Trophoblast cell (in vitro differentiated cells and primary cell): ENCODE results near the gene ZNF467.

Experiments used
- DNase-seq, 2 donors: peaks; one replicate each; pipeline ENCODE4 v3.0.0-alpha.2; 2016
- H2AFZ ChIP-seq: 2 replicates; pipeline ENCODE4 v1.6.1; 2013; ENCODE audit warnings: low read length, moderate library complexity, mild to moderate bottlenecking; ENCODE audit not compliant: insufficient read depth, poor library complexity
- H2AK5ac ChIP-seq: 2 replicates; pipeline ENCODE4 v1.6.1; 2013; ENCODE audit warnings: mild to moderate bottlenecking, low read length
- H2BK120ac ChIP-seq: 2 replicates; pipeline ENCODE4 v1.6.1; 2013; ENCODE audit warnings: low read length, mild to moderate bottlenecking, moderate library complexity; ENCODE audit not compliant: insufficient read depth, poor library complexity
- H2BK12ac ChIP-seq: 2 replicates; pipeline ENCODE4 v1.6.1; 2013; ENCODE audit warnings: mild to moderate bottlenecking, low read length, moderate library complexity
- H2BK5ac ChIP-seq: 2 replicates; pipeline ENCODE4 v1.6.1; 2013; ENCODE audit warnings: low read length, low read depth, moderate library complexity, mild to moderate bottlenecking; ENCODE audit not compliant: poor library complexity
- H3K14ac ChIP-seq: 2 replicates; pipeline ENCODE4 v1.6.1; 2013; ENCODE audit warnings: mild to moderate bottlenecking, low read length
- H3K18ac ChIP-seq: 2 replicates; pipeline ENCODE4 v1.6.1; 2013; ENCODE audit warnings: mild to moderate bottlenecking, low read length
- H3K23ac ChIP-seq: 2 replicates; pipeline ENCODE4 v1.6.1; 2013; ENCODE audit warnings: low read length
- H3K27ac ChIP-seq: 2 replicates; pipeline ENCODE4 v1.5.1; 2013; ENCODE audit warnings: low read depth, mild to moderate bottlenecking, inconsistent platforms, low read length, moderate library complexity
- H3K27me3 ChIP-seq: 2 replicates; pipeline ENCODE4 v1.6.1; 2013; ENCODE audit warnings: inconsistent platforms, mild to moderate bottlenecking, low read length, moderate library complexity; ENCODE audit not compliant: insufficient read depth
- H3K36me3 ChIP-seq, 2 experiments: 1 replicate in 1 of 2; 2 replicates in 1 of 2; pipeline ENCODE4 v1.6.1; 2013; ENCODE audit warnings: low read length in 2 of 2, mild to moderate bottlenecking in 2 of 2, moderate library complexity in 1 of 2; ENCODE audit not compliant: insufficient read depth in 2 of 2, control insufficient read depth in 1 of 2
- H3K4ac ChIP-seq: 2 replicates; pipeline ENCODE4 v1.6.1; 2013; ENCODE audit warnings: low read depth, mild to moderate bottlenecking, low read length, moderate library complexity
- H3K4me1 ChIP-seq, 2 experiments: 1 replicate in 1 of 2; 2 replicates in 1 of 2; pipeline ENCODE4 v1.6.1; 2013; ENCODE audit warnings: low read length in 2 of 2, mild to moderate bottlenecking in 2 of 2, moderate library complexity in 1 of 2; ENCODE audit not compliant: insufficient read depth in 2 of 2, control insufficient read depth in 1 of 2
- H3K4me2 ChIP-seq: 2 replicates; pipeline ENCODE4 v1.6.1; 2013; ENCODE audit warnings: inconsistent platforms, mild to moderate bottlenecking, low read length, moderate library complexity
- H3K4me3 ChIP-seq: 2 replicates; pipeline ENCODE4 v1.5.1; 2013; ENCODE audit warnings: mild to moderate bottlenecking, low read depth, low read length, inconsistent platforms
- H3K79me1 ChIP-seq: one replicate; pipeline ENCODE4 v1.6.1; 2013; ENCODE audit warnings: low read length
- H3K79me2 ChIP-seq: 2 replicates; pipeline ENCODE4 v1.6.1; 2013; ENCODE audit warnings: low read length, mild to moderate bottlenecking; ENCODE audit not compliant: control insufficient read depth, insufficient read depth, poor library complexity
- H3K9ac ChIP-seq: 2 replicates; pipeline ENCODE4 v1.6.1; 2013; ENCODE audit warnings: mild to moderate bottlenecking, low read length
- H3K9me3 ChIP-seq: 2 replicates; pipeline ENCODE4 v1.6.1; 2013; ENCODE audit warnings: low read depth, mild to moderate bottlenecking, control low read depth, inconsistent platforms, low read length; ENCODE audit not compliant: insufficient read depth
- H4K12ac ChIP-seq: 2 replicates; pipeline ENCODE4 v1.6.1; 2013; ENCODE audit warnings: low read depth, mild to moderate bottlenecking, low read length, moderate library complexity
- H4K8ac ChIP-seq: 2 replicates; pipeline ENCODE4 v1.6.1; 2013; ENCODE audit warnings: low read depth, mild to moderate bottlenecking, low read length, moderate library complexity
- H4K91ac ChIP-seq: one replicate; pipeline ENCODE4 v1.6.1; 2013; ENCODE audit warnings: low read depth, mild to moderate bottlenecking, low read length, moderate library complexity
- WGBS: extraction: QIAGEN DNeasy Blood & Tissue Kit; methylation state at CpG from one replicate; pipeline ENCODE4 v1.1.7; 2013; ENCODE audit warnings: missing lambda C conversion rate; ENCODE audit not compliant: insufficient read length, insufficient coverage; ENCODE audit errors: extremely low coverage; 5-methylcytosine and 5-hydroxymethylcytosine counted together

ZNF467 gene

GRCh38 chr7:149776289-149776688 is 2.9 kb upstream of the ZNF467 start:
- Histone ChIP-seq H3K27me3 (peaks cover 25% of the 10 kb centered on the region), H2BK12ac (no peak overlapping the region), H3K14ac (no peak overlapping the region), H3K4me3 (no peak overlapping the region), H3K79me2 (no peaks in the 10 kb centered on the region), H3K4ac (no peak overlapping the region), H3K36me3 (no peaks in the 10 kb centered on the region), H3K79me1 (peaks cover 7% of the 10 kb centered on the region), H3K9ac (no peak overlapping the region), H4K8ac (no peak overlapping the region), H2AK5ac (no peak overlapping the region), H3K23ac (no peak overlapping the region), H2BK120ac (no peak overlapping the region), H3K27ac (no peak overlapping the region), H3K4me2 (no peak overlapping the region), H3K18ac (no peak overlapping the region), H3K9me3 (peaks cover 2% of the 10 kb centered on the region), H2AFZ (no peak overlapping the region), H3K4me1 (peaks cover 0 to 7% of the 10 kb centered on the region in 2 experiments), H4K12ac (no peak overlapping the region), H2BK5ac (no peak overlapping the region), H4K91ac (no peak overlapping the region)
- WGBS = no CpG with 5 or more reads among the region's 12 CpGs
- DNase-seq = no peak

- WGBS = no CpG with 5 or more reads among the region's 5 CpGs
- no peak overlapping the region for H4K91ac ChIP-seq
- H3K9me3 ChIP-seq = no peaks in the 10 kb centered on the region
Observed at GRCh38 chr7:149775176-149775556, 1.8 kb upstream of the ZNF467 start.

DNA sequence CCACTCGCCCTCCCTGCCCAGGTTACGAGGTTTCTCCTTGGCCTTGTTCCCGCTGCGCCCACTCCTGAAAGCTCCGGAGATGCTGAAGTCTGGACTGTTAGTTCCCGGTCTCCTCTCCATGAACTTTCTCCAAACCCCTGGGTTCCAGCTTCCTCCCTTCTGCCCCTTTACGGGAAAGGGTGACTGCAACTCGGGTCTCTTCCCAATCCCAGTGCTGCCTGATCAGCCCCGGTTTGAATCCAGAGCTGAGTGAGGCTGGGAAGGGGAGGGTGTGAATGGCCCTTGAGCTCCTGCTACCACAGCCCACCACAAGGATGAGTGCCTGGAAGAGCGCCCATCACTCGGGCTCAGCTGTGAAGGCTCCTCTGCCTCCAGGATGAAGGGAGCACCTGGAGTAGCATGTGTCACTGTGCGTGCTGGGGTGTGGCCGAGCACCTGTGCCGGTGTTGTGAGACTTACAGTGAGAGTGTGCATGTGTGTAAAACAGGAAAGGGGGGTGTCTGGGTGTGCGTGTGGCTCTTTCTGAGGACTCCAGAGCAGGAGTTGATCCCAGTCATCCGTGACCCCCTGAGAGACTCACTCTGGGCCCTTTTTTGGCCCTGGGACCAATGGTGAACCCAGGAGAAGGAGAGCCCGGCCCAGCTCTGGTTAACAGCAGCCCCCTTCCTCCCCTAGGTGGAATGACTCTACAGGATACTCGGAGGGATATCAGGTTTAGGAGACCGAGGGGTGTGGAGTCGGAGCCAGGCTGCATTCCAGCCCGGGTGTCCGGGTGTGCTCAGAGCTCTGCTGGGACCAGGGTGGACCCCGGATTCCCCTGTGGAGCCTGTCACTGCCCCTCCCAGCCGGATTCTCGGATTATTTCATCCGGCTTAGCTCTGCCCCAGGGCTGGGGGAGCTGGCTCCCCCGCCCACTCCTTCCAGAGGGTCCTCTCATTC is 1.1 kb upstream of the ZNF467 start:
- H3K4me2 ChIP-seq = no peak overlapping the region
- H4K91ac ChIP-seq = no peak overlapping the region
- no peak overlapping the region for H4K12ac ChIP-seq
- H3K14ac ChIP-seq = no peak overlapping the region
- no peak overlapping the region for H2AFZ ChIP-seq
- H4K8ac ChIP-seq = no peak overlapping the region
- H3K27ac ChIP-seq = no peak overlapping the region
- no peaks in the 10 kb centered on the region for H3K9me3 ChIP-seq
- H3K4me1 ChIP-seq = peaks cover 0 to 11% of the 10 kb centered on the region in 2 experiments
- no CpG with 5 or more reads among the region's 27 CpGs for WGBS
- no peak overlapping the region for H3K4ac ChIP-seq
- no peak overlapping the region for H2BK12ac ChIP-seq
- peaks cover 29% of the 10 kb centered on the region for H3K27me3 ChIP-seq
- no peak overlapping the region for H2BK120ac ChIP-seq
- no peak overlapping the region for H3K9ac ChIP-seq
- peaks cover 8% of the 10 kb centered on the region for H3K79me1 ChIP-seq
- no peak overlapping the region for H2BK5ac ChIP-seq
- DNase-seq = no peak
- no peak overlapping the region for H3K23ac ChIP-seq
- H3K4me3 ChIP-seq = no peak overlapping the region
- H3K79me2 ChIP-seq = no peaks in the 10 kb centered on the region
- H2AK5ac ChIP-seq = no peak overlapping the region
- no peaks in the 10 kb centered on the region for H3K36me3 ChIP-seq
- no peak overlapping the region for H3K18ac ChIP-seq

More at GRCh38 chr7:149775176-149775556, 1.8 kb upstream of the ZNF467 start:
- H3K18ac ChIP-seq = no peak overlapping the region
- H4K12ac ChIP-seq = no peak overlapping the region
- no peaks in the 10 kb centered on the region for H3K79me2 ChIP-seq
- no peak overlapping the region for H3K4ac ChIP-seq
- H3K14ac ChIP-seq = no peak overlapping the region
- no peak overlapping the region for H2BK5ac ChIP-seq
- H3K4me1 ChIP-seq = peaks cover 0 to 11% of the 10 kb centered on the region in 2 experiments
- H3K27ac ChIP-seq = no peak overlapping the region
- no peak overlapping the region for H3K4me3 ChIP-seq
- H3K9ac ChIP-seq = no peak overlapping the region
- H2AFZ ChIP-seq = no peak overlapping the region
- no peak for DNase-seq
- H2BK120ac ChIP-seq = no peak overlapping the region
- no peak overlapping the region for H3K4me2 ChIP-seq
- peaks cover 8% of the 10 kb centered on the region for H3K79me1 ChIP-seq
- H3K36me3 ChIP-seq = no peaks in the 10 kb centered on the region
- no peak overlapping the region for H2AK5ac ChIP-seq
- no peak overlapping the region for H4K8ac ChIP-seq
- H3K27me3 ChIP-seq = peaks cover 29% of the 10 kb centered on the region
- no peak overlapping the region for H2BK12ac ChIP-seq
- H3K23ac ChIP-seq = no peak overlapping the region

DNA sequence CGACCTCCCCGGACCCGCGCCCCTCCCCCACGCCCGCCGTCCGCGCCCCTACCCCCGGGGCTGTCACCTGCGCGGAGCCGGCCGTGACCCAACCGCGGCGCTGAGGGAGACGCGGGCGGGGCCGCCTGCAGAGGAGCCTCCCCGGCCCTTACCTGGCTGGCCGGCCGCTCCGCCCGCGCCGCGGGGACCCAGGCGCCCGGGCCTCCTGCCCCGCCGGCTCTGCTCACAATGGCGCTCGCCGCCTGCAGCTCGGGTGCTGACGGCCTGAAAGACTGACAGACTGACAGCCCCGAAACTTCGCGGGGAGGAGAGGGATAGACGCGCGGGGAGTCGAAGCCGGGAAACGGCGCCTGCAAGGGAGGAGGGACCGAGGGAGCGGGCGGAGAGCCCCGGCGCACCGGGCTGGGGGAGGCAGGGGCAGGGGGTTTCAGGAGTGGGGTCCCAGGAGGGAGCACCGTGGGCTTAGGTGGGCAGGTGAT is 393 bp downstream of the ZNF467 start:
- Histone ChIP-seq H3K9ac (no peak overlapping the region), H3K36me3 (no peaks in the 10 kb centered on the region), H2BK12ac (no peak overlapping the region), H2AK5ac (no peak overlapping the region), H2BK5ac (no peak overlapping the region), H4K91ac (no peak overlapping the region), H3K27ac (no peak overlapping the region), H3K14ac (no peak overlapping the region), H3K18ac (no peak overlapping the region), H3K9me3 (no peaks in the 10 kb centered on the region), H3K4ac (no peak overlapping the region), H3K23ac (no peak overlapping the region), H2BK120ac (no peak overlapping the region), H3K4me1 (peaks cover 0 to 11% of the 10 kb centered on the region in 2 experiments), H4K12ac (no peak overlapping the region), H4K8ac (no peak overlapping the region), H3K4me3 (peak overlapping the region; percentile 49), H3K27me3 (peaks cover 29% of the 10 kb centered on the region), H2AFZ (no peak overlapping the region), H3K79me2 (no peaks in the 10 kb centered on the region), H3K79me1 (peaks cover 8% of the 10 kb centered on the region), H3K4me2 (peak overlapping the region; percentile 75)
- peak in 1 of 2 donors; percentile 33 for DNase-seq
- no CpG with 5 or more reads among the region's 55 CpGs for WGBS
